ENCODE data around the gene MRPL48.
"Not testable (repeated sequence)": the region's sequence is repeated elsewhere in the genome, so short reads cannot be mapped to it uniquely, and the experiment has no call there.

The MRPL48 gene

GRCh38 chr11:73760679-73761402 lies 26.8 kb upstream of the MRPL48 start, which contains the start of gene RAB6A:
Gene RAB6A (minus strand): TSS chr11:73761074. CDS start chr11:73760635, 439 bp downstream.
- peaks cover 7% of the 10 kb centered on the region for H3K27me3 ChIP-seq
- H3K9me3 ChIP-seq = no peaks in the 10 kb centered on the region
- peaks cover 38 to 45% of the 10 kb centered on the region in 2 experiments for H3K4me1 ChIP-seq (ENCODE audit: control insufficient read depth in 1 of 2, insufficient read depth in 1 of 2, low read depth in 1 of 2, low read length in 1 of 2)
- H3K36me3 ChIP-seq = no peaks in the 10 kb centered on the region
- peak within 1 kb of the TSS; percentile 94 for H3K27ac ChIP-seq
- peak within 1 kb of the TSS; percentile 90 to 93 for H3K4me3 ChIP-seq (ENCODE audit: low read depth in 1 of 2, low read length in 1 of 2)
- peak; percentile 92 for TF ChIP-seq CTCF (IDR thresholded peaks at IDR 0.05)

- H3K27me3 ChIP-seq = peaks cover 13% of the 10 kb centered on the region
- no peaks in the 10 kb centered on the region for H3K36me3 ChIP-seq
- peak overlapping the region; percentile 94 for H3K27ac ChIP-seq
- no peaks in the 10 kb centered on the region for H3K9me3 ChIP-seq
- H3K4me1 ChIP-seq (ENCODE audit: control insufficient read depth in 1 of 2, insufficient read depth in 1 of 2, low read depth in 1 of 2, low read length in 1 of 2) = peaks cover 31 to 39% of the 10 kb centered on the region in 2 experiments
- H3K4me3 ChIP-seq (ENCODE audit: low read depth in 1 of 2, low read length in 1 of 2) = peak overlapping the region; percentile 90 to 93
- no peak for TF ChIP-seq CTCF (IDR thresholded peaks at IDR 0.05)
Measured at GRCh38 chr11:73761403-73761945, 26.2 kb upstream of the MRPL48 start.

GRCh38 chr11:73762732-73763131 lies 24.9 kb upstream of the MRPL48 start:
- H3K27me3 ChIP-seq = peaks cover 19% of the 10 kb centered on the region
- no peaks in the 10 kb centered on the region for H3K36me3 ChIP-seq
- TF ChIP-seq CTCF (IDR thresholded peaks at IDR 0.05) = no peak
- H3K9me3 ChIP-seq = no peaks in the 10 kb centered on the region
- no peak overlapping the region for H3K27ac ChIP-seq
- H3K4me3 ChIP-seq (ENCODE audit: low read depth in 1 of 2, low read length in 1 of 2) = no peak overlapping the region
- H3K4me1 ChIP-seq (ENCODE audit: control insufficient read depth in 1 of 2, insufficient read depth in 1 of 2, low read depth in 1 of 2, low read length in 1 of 2) = peaks cover 23 to 28% of the 10 kb centered on the region in 2 experiments

GRCh38 chr11:73766763-73767162 lies 20.9 kb upstream of the MRPL48 start:
- TF ChIP-seq CTCF (IDR thresholded peaks at IDR 0.05) = no peak
- Histone ChIP-seq H3K27me3 (peaks cover 19% of the 10 kb centered on the region), H3K4me1 (ENCODE audit: control insufficient read depth in 1 of 2, insufficient read depth in 1 of 2, low read depth in 1 of 2, low read length in 1 of 2) (peaks cover 0 to under 1% of the 10 kb centered on the region in 2 experiments), H3K4me3 (ENCODE audit: low read depth in 1 of 2, low read length in 1 of 2) (no peak overlapping the region), H3K9me3 (no peaks in the 10 kb centered on the region), H3K36me3 (no peaks in the 10 kb centered on the region), H3K27ac (no peak overlapping the region)

GRCh38 chr11:73770811-73771210 lies 16.9 kb upstream of the MRPL48 start:
- H3K27me3 ChIP-seq = peaks cover 12% of the 10 kb centered on the region
- not testable (repeated sequence) for H3K27ac ChIP-seq; H3K4me1 ChIP-seq (ENCODE audit: control insufficient read depth in 1 of 2, insufficient read depth in 1 of 2, low read depth in 1 of 2, low read length in 1 of 2); H3K9me3 ChIP-seq; H3K4me3 ChIP-seq (ENCODE audit: low read depth in 1 of 2, low read length in 1 of 2); H3K36me3 ChIP-seq
